Activated B cell treated with CpG ODN at 0.5 μM for 24 hours (primary cell): ENCODE data around the gene PCDHGA10. TPM values are rescaled to one million over a fixed set of nuclear protein-coding genes. Genes with fewer than 3 reads are reported as not detected.
A peak's percentile ranks its signal among the peaks of the same experiment; 100 is the strongest.
"Not testable (repeated sequence)": the region's sequence is repeated elsewhere in the genome, so short reads cannot be mapped to it uniquely, and the experiment has no call there.

Experiments used
- ATAC-seq: fragments of 200-7000 bp; cut with Tn5 transposase; one replicate; pipeline ENCODE4 v1.10.0; 2021; ENCODE audit warnings: low read depth, mild to moderate bottlenecking, moderate library complexity
- CTCF ChIA-PET: fragments of 350-600 bp; sonication (Branson Sonifier 250); formaldehyde crosslinking; loops from one replicate; lab custom pipeline; 2021; ENCODE audit warnings: antibody characterized with exemption; lab: Charles Lee
- POLR2A ChIA-PET: fragments of 350-600 bp; sonication (Branson Sonifier 250); formaldehyde crosslinking; loops from one replicate; lab custom pipeline; 2021; ENCODE audit warnings: antibody characterized with exemption; lab: Charles Lee
- DNase-seq: peaks from one replicate; pipeline ENCODE4 v3.0.0; 2022
- H3K27ac Mint-ChIP-seq: one replicate; pipeline ENCODE4 v1.8.0; 2020; ENCODE audit warnings: mixed read lengths
- H3K27me3 Mint-ChIP-seq: one replicate; pipeline ENCODE4 v1.8.0; 2021; ENCODE audit warnings: mixed read lengths
- H3K36me3 Mint-ChIP-seq: one replicate; pipeline ENCODE4 v1.8.0; 2021; ENCODE audit warnings: low read depth, mixed read lengths
- H3K4me1 Mint-ChIP-seq: one replicate; pipeline ENCODE4 v1.8.0; 2021; ENCODE audit warnings: mixed read lengths
- H3K4me3 Mint-ChIP-seq: one replicate; pipeline ENCODE4 v1.8.0; 2020; ENCODE audit warnings: mild to moderate bottlenecking, mixed read lengths
- H3K9me3 Mint-ChIP-seq: one replicate; pipeline ENCODE4 v1.8.0; 2020; ENCODE audit warnings: mixed read lengths
- intact Hi-C: fragments of 100-400 bp; cut with micrococcal nuclease; formaldehyde crosslinking; loops from one replicate; pipeline ENCODE4 v1.15.1; 2024
- total RNA-seq: library from RNA; stranded (reverse); gene quantifications from 2 replicates; pipeline ENCODE4 v1.2.3, GENCODE V29; 2022
- TF ChIP-seq, protein P1 (sequence below): fragments of 200-600 bp; IDR thresholded peaks from one replicate; pipeline ENCODE4 v1.8.0; 2022; ENCODE audit warnings: antibody characterized with exemption, mild to moderate bottlenecking

The PCDHGA10 gene
- total RNA-seq, 1 donor from 2014 or later: 1.3 TPM

GRCh38 chr5:141382469-141383294 lies 30.1 kb upstream of the PCDHGA10 start, which contains the start of gene PCDHGA7:
PCDHGA7 (plus strand) TSS chr5:141382742; CDS start chr5:141382900, 158 bp downstream.
- peaks cover 2% of the 10 kb centered on the region for H3K36me3 Mint-ChIP-seq
- ChIA-PET POLR2A (no interaction called here), CTCF (no interaction called here)
- H3K9me3 Mint-ChIP-seq: peaks cover 15% of the 10 kb centered on the region
- H3K4me1 Mint-ChIP-seq: no peaks in the 10 kb centered on the region
- TF ChIP-seq, protein P1, sequence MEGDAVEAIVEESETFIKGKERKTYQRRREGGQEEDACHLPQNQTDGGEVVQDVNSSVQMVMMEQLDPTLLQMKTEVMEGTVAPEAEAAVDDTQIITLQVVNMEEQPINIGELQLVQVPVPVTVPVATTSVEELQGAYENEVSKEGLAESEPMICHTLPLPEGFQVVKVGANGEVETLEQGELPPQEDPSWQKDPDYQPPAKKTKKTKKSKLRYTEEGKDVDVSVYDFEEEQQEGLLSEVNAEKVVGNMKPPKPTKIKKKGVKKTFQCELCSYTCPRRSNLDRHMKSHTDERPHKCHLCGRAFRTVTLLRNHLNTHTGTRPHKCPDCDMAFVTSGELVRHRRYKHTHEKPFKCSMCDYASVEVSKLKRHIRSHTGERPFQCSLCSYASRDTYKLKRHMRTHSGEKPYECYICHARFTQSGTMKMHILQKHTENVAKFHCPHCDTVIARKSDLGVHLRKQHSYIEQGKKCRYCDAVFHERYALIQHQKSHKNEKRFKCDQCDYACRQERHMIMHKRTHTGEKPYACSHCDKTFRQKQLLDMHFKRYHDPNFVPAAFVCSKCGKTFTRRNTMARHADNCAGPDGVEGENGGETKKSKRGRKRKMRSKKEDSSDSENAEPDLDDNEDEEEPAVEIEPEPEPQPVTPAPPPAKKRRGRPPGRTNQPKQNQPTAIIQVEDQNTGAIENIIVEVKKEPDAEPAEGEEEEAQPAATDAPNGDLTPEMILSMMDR: no peak
- DNase-seq: no peak
- intact Hi-C loops: no loop called here
- peak within 1 kb of the TSS; percentile 76 for H3K4me3 Mint-ChIP-seq
- no peak for ATAC-seq
- H3K27ac Mint-ChIP-seq: no peak within 1 kb of the TSS
- peaks cover 51% of the 10 kb centered on the region for H3K27me3 Mint-ChIP-seq

DNA sequence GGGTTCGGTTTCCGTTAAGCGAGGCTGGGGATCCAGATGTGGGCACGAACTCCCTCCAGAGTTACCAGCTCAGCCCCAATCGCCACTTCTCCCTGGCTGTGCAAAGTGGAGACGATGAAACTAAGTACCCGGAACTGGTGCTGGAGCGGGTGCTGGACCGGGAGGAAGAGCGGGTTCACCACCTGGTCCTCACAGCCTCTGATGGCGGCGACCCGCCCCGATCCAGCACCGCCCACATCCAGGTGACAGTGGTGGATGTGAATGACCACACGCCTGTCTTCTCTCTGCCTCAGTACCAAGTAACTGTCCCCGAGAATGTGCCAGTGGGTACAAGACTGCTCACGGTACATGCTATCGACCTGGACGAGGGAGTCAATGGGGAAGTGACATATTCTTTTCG lies 29.4 kb upstream of the PCDHGA10 start:
- ChIA-PET CTCF (no interaction called here), POLR2A (no interaction called here)
- intact Hi-C loops: no loop called here
- peaks cover 2% of the 10 kb centered on the region for H3K36me3 Mint-ChIP-seq
- H3K27ac Mint-ChIP-seq: no peak overlapping the region
- ATAC-seq (no peak), DNase-seq (no peak)
- peaks cover 16% of the 10 kb centered on the region for H3K9me3 Mint-ChIP-seq
- H3K27me3 Mint-ChIP-seq: peaks cover 53% of the 10 kb centered on the region
- TF ChIP-seq, protein P1: no peak
- no peak overlapping the region for H3K4me3 Mint-ChIP-seq
- no peaks in the 10 kb centered on the region for H3K4me1 Mint-ChIP-seq

- peaks cover 17% of the 10 kb centered on the region for H3K9me3 Mint-ChIP-seq
- TF ChIP-seq, protein P1: no peak
- no peaks in the 10 kb centered on the region for H3K4me1 Mint-ChIP-seq
- CTCF ChIA-PET: no interaction called here
- no peak overlapping the region for H3K27ac Mint-ChIP-seq
- DNase-seq (no peak), ATAC-seq (no peak)
- POLR2A ChIA-PET: no interaction called here
- H3K36me3 Mint-ChIP-seq: peaks cover 4% of the 10 kb centered on the region
- H3K27me3 Mint-ChIP-seq: peaks cover 62% of the 10 kb centered on the region
- intact Hi-C loops: no loop called here
- H3K4me3 Mint-ChIP-seq: no peak overlapping the region
Observed at GRCh38 chr5:141384471-141385267, 28.1 kb upstream of the PCDHGA10 start.

- H3K9me3 Mint-ChIP-seq: peaks cover 24% of the 10 kb centered on the region
- H3K4me3 Mint-ChIP-seq: peak within 1 kb of the TSS; percentile 58
- POLR2A ChIA-PET, H3K36me3 Mint-ChIP-seq, H3K4me1 Mint-ChIP-seq, intact Hi-C loops, DNase-seq, H3K27ac Mint-ChIP-seq: not testable (repeated sequence)
- peaks cover 63% of the 10 kb centered on the region for H3K27me3 Mint-ChIP-seq
- ATAC-seq: peak; percentile 65
- CTCF ChIA-PET: interaction anchor here (1.1 kb wide), 1 partner anchor 170 kb away, joined by 4 read pairs; no protein-coding TSS in a partner anchor
Observed at GRCh38 chr5:141387557-141388311, 25.1 kb upstream of the PCDHGA10 start, which contains the start of gene PCDHGB4. PCDHGB4 (plus strand) TSS chr5:141387698; CDS start chr5:141387885, 187 bp downstream.

DNA sequence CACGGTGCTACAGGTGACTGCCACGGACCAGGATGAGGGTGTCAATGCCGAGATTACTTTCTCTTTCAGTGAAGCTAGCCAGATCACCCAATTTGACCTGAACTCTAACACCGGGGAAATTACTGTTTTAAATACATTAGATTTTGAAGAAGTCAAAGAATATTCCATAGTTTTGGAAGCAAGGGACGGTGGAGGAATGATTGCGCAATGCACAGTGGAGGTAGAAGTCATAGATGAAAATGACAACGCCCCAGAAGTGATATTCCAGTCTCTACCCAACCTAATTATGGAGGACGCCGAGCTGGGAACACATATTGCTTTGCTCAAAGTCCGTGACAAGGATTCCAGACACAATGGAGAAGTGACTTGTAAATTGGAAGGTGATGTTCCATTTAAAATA lies 24.1 kb upstream of the PCDHGA10 start:
- TF ChIP-seq, protein P1: no peak
- peaks cover 60% of the 10 kb centered on the region for H3K27me3 Mint-ChIP-seq
- POLR2A ChIA-PET: no interaction called here
- ATAC-seq (no peak), DNase-seq (no peak)
- H3K36me3 Mint-ChIP-seq: peaks cover 2% of the 10 kb centered on the region
- H3K27ac Mint-ChIP-seq: no peak overlapping the region
- peaks cover 29% of the 10 kb centered on the region for H3K9me3 Mint-ChIP-seq
- H3K4me1 Mint-ChIP-seq: no peaks in the 10 kb centered on the region
- H3K4me3 Mint-ChIP-seq: no peak overlapping the region
- CTCF ChIA-PET: no interaction called here
- intact Hi-C loops: no loop called here
